NCI-H1436 treated with DMSO at 0.1 percent for 48 hours (cell line): Measurements from ENCODE around the gene PPT2.

Experiments used
- DNase-seq: peaks from one replicate; lab custom pipeline; 2025; lab: John Stamatoyannopoulos, UW

PPT2 gene

DNA sequence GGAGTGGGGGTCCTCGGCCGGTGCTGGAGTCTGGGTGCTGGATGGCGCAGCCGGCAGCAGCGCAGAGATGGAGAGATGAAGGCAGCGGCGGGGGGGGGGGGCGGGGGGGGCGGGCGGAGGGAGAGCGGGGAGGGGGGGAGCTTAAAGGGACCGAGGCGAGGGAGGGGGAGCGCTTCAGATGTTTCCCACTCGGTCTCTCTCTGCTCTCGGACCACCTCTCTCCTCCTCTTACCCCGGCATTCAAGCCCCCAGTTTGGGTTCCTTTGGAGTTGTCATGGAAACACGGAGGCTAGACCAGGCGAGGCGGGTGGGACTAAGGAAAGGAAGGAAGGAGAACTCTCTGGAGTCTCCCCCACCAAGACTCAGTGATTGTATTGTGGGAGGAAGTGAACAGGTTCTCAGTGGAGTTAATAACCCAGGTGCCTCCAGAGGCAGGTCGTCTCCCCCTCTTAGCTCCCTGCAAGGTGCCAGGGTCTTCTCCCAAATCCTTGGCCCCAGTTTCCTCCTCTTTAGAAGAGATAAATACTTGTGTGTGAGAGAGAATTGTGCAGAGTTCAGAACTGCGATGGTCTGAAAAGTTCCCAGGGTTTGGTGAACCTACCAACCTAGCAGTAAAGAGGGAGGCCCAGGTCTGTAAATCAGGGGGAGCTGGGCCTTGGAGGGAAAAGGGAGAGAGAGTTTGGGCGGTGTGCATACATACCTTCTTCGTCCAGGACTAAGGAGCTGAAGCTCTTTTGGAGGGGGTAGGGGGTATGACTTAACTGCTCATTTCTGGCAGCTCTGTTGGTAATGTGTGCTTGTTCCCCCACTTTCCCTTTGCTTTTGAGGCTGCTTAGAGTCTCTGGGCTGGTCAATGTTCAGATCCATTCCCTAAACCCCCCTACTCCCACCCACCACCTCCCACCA, 1.8 kb upstream of the PPT2 start, which contains the start of gene PRRT1:
PRRT1 (minus strand) TSS at position 77 of the 906 bp plus-strand sequence. CDS start 112 bp downstream, outside the sequence.
- no peak for DNase-seq

GRCh38 chr6:32152769-32153563, 975 bp upstream of the PPT2 start:
- DNase-seq = no peak

GRCh38 chr6:32154514-32155161, 697 bp downstream of the PPT2 start:
- no peak for DNase-seq

DNA sequence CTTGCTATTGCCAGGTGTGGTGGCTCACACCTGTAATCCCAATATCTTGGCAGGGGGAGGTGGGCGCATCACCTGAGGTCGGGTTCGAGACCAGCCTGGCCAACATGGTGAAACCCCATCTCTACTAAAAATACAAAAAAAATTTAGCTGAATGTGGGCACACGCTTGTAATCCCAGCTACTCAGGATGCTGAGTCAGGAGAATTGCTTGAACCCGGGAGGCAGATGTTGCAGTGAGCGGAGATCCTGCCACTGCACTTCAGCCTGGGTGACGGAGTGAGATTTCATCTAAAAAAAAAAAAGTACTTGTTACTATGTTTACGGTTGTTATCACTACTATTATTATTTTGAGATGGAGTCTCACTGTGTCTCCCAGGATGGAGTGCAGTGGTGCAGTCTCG, 3.0 kb downstream of the PPT2 start:
- no peak for DNase-seq

GRCh38 chr6:32158052-32158451, 4.1 kb downstream of the PPT2 start:
- DNase-seq = no peak

DNA sequence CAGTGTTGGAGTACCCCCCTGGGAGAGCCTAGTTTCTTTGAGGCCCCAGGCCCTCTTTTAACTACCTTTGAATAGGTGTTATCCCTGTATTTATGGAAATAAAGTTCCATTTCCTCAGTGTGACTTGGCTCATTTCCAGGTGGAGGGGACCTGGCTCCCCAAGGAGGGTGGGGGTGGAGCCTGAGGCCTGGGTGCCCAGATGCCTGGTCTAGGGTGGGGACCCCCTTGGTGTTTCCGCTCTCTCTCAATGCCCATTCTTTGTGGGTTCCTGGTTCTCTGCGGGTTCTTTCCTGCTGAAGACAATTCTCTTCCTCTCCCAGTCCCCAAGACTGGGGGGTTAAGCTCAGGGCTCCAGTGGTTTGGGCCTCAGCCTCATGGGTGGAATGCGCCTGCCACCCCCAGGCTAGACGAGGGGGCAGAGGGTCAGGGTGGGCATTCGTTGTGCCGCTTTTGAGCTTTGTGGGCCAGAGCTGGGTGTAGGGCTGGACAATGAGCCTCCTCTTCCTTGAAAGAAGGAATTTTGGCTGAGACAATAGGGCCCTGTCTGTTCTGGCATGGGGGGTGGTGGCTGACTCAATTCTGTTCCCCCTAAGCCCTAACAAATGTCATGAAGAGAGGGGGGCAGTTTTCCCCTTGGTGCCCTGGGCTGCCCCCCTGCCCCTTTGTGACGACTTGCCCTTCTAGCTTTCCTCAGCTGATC, 9.8 kb downstream of the PPT2 start:
- DNase-seq = no peak

GRCh38 chr6:32164295-32164694, 10.4 kb downstream of the PPT2 start, which contains the start of gene EGFL8:
Gene EGFL8 (plus strand): TSS chr6:32164595. CDS start chr6:32166166, 1,571 bp downstream.
- DNase-seq = no peak

- DNase-seq = no peak
Measured at GRCh38 chr6:32166411-32167061, 12.6 kb downstream of the PPT2 start.

GRCh38 chr6:32167154-32167760, 13.3 kb downstream of the PPT2 start:
- no peak for DNase-seq

GRCh38 chr6:32167761-32168262, 13.9 kb downstream of the PPT2 start:
- DNase-seq = no peak

GRCh38 chr6:32168350-32168749, 14.4 kb downstream of the PPT2 start:
- no peak for DNase-seq

- no peak for DNase-seq
Measured at GRCh38 chr6:32168807-32169591, 15.1 kb downstream of the PPT2 start.

DNA sequence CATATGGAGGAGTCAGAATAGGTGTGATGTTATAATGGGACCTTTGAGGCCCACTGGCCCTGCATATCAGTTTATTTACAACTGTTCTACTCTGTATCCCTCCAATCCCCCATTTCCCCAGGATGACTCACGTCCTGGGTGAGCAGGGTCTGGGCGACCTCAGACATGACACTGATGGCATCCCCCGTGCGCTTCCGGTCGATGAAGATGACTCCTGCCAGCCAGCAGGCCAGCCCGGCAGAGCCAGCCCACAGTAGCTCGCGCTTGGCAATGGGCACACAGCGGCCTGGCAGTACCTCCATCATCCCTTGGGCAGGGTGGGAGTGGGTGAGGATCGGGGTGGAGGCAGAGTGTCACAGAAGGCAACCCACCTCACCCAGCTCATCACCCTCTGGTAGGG, 16.4 kb downstream of the PPT2 start:
- DNase-seq = no peak

GRCh38 chr6:32171234-32171633, 17.3 kb downstream of the PPT2 start:
- DNase-seq = no peak

DNA sequence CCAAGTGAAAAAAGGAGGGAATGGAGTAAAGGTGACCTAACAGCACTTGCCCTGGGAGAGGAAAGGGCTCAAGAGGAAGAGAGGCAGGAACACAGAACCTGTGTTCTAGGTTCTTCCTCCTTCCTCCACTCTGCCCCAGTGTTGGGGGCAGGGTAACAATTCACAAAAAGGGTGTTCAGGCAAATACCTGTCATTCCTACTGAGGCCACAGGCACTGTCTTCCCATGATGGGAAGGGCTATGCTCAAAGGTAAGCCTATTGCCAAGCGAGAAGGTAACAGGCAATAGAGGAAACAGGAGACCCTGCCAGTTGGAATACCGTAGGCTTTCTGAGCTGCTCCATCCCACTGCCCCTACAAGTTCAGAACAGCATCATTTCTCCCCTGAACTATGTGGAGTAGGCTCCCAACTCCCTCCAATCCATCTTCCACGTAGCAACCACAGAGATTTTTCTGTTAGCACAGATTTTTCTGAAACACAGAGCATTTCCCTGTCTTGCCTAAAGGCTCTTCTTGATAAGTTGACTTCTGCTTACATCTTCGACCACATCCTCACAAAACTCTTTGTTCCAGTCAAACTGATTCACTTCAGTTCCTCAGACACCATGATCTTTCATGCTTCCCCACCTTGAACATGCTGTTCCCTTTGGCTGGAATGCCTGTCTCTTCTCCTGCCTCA, 19.2 kb downstream of the PPT2 start:
- no peak for DNase-seq

DNA sequence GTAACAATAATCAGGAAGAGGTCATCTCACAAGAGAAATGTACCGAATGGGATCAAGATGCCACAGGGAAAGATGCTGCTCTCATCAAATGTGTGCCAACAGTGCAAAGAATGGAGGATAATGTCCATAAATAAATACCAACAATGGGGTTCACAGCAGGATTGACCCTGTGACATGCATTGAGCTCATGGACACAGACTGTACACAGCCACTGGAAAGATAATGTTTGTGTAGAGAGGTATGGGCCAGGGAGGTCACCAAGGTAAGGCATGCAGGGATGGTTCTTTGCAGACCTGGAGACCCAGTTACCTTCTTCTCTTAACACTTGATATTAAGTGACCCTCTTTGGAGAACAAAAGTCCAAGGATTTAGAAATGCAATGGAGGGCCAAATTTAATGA, 20.5 kb downstream of the PPT2 start:
- DNase-seq = no peak

GRCh38 chr6:32175322-32175710, 21.4 kb downstream of the PPT2 start:
- no peak for DNase-seq

DNA sequence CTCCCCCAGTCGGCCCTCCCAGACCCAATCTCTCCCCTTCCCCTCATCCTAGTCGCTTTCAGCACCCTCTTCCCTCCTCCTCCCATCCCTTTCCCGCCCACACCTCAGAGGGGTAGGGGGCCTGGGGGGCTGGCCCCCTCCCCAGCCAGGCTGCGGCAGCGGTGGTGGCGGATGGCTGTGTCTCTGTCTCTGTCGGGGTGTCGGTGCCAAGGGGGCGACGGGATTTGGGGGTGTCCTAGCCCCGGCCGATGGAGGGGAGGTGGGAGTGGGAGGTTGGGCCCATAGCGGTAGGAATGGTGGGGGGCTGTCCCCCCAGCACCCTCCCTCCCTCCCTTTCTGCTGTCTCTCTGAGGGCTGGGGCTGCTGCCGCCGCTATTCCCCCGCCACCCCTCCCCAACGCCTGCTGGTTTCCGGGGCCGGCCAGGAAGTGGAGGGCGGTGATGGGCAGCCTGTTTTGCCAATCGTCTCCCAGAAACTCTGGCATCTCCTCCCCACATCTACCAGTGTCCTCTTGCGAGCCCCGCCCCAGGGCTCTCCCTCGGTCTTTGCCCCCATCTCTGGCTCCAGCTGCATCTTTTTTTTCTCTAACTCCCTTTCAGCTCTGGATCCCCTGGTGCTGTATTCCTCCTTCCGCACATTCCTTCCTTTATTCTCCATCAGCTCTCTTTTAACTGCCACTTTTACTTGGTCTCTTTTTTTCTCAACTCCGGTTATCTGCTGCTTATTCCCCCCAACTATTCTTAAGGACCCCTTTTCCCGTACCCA, 22.0 kb downstream of the PPT2 start, which contains the start of gene AGPAT1:
AGPAT1 (minus strand) TSS at position 374 of the 765 bp plus-strand sequence. CDS start 4,588 bp downstream, outside the sequence.
- peak; percentile 80 for DNase-seq
